ENCODE data around the gene PDE10A.

GRCh38 chr6:165624871-165625639 is 38.0 kb downstream of the PDE10A start:
- TF ChIP-seq, protein P1, sequence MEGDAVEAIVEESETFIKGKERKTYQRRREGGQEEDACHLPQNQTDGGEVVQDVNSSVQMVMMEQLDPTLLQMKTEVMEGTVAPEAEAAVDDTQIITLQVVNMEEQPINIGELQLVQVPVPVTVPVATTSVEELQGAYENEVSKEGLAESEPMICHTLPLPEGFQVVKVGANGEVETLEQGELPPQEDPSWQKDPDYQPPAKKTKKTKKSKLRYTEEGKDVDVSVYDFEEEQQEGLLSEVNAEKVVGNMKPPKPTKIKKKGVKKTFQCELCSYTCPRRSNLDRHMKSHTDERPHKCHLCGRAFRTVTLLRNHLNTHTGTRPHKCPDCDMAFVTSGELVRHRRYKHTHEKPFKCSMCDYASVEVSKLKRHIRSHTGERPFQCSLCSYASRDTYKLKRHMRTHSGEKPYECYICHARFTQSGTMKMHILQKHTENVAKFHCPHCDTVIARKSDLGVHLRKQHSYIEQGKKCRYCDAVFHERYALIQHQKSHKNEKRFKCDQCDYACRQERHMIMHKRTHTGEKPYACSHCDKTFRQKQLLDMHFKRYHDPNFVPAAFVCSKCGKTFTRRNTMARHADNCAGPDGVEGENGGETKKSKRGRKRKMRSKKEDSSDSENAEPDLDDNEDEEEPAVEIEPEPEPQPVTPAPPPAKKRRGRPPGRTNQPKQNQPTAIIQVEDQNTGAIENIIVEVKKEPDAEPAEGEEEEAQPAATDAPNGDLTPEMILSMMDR (IDR thresholded peaks at IDR 0.05) = no peak
- no peak for TF ChIP-seq EZH2 (IDR thresholded peaks at IDR 0.05)
- TF ChIP-seq EZH2phosphoT487 (IDR thresholded peaks at IDR 0.05) = no peak

Data from neural progenitor cell (in vitro differentiated cells).